CD4-positive, alpha-beta T cell treated with Interleukin-10 for 1 hour (primary cell): ENCODE data around the gene GRID2.

ENCODE experiments used
- DNase-seq: peaks from one replicate; pipeline ENCODE4 v3.0.0-alpha.2; 2020

The GRID2 gene

GRCh38 chr4:92988301-92988700 lies 684.5 kb downstream of the GRID2 start:
- DNase-seq = no peak

GRCh38 chr4:92992758-92993157 lies 689.0 kb downstream of the GRID2 start:
- DNase-seq = no peak

GRCh38 chr4:92994727-92995126 lies 691.0 kb downstream of the GRID2 start:
- DNase-seq = no peak

- no peak for DNase-seq
Observed at GRCh38 chr4:92996533-92996932, 692.8 kb downstream of the GRID2 start.

GRCh38 chr4:93000910-93001309 lies 697.1 kb downstream of the GRID2 start:
- no peak for DNase-seq

GRCh38 chr4:93002240-93002639 lies 698.5 kb downstream of the GRID2 start:
- no peak for DNase-seq

GRCh38 chr4:93016350-93016749 lies 712.6 kb downstream of the GRID2 start:
- DNase-seq = no peak

- no peak for DNase-seq
Observed at GRCh38 chr4:93018243-93018642, 714.5 kb downstream of the GRID2 start.

- no peak for DNase-seq
Observed at GRCh38 chr4:93018806-93019205, 715.0 kb downstream of the GRID2 start.

GRCh38 chr4:93029769-93030168 lies 726.0 kb downstream of the GRID2 start:
- DNase-seq = no peak

- no peak for DNase-seq
Observed at GRCh38 chr4:93030670-93031069, 726.9 kb downstream of the GRID2 start.

- no peak for DNase-seq
Observed at GRCh38 chr4:93031431-93032098, 727.8 kb downstream of the GRID2 start.

GRCh38 chr4:93042746-93043145 lies 739.0 kb downstream of the GRID2 start:
- DNase-seq = no peak

- no peak for DNase-seq
Observed at GRCh38 chr4:93053140-93053539, 749.4 kb downstream of the GRID2 start.

GRCh38 chr4:93061826-93062225 lies 758.1 kb downstream of the GRID2 start:
- no peak for DNase-seq

- DNase-seq = no peak
Observed at GRCh38 chr4:93063325-93063724, 759.6 kb downstream of the GRID2 start.

GRCh38 chr4:93065790-93066189 lies 762.0 kb downstream of the GRID2 start:
- no peak for DNase-seq

- DNase-seq = no peak
Observed at GRCh38 chr4:93066749-93067148, 763.0 kb downstream of the GRID2 start.

GRCh38 chr4:93072292-93072691 lies 768.5 kb downstream of the GRID2 start:
- DNase-seq = no peak

- no peak for DNase-seq
Observed at GRCh38 chr4:93080316-93080715, 776.5 kb downstream of the GRID2 start.

GRCh38 chr4:93084599-93085305 lies 781.0 kb downstream of the GRID2 start:
- no peak for DNase-seq

GRCh38 chr4:93086356-93086755 lies 782.6 kb downstream of the GRID2 start:
- no peak for DNase-seq

- DNase-seq = no peak
Observed at GRCh38 chr4:93092765-93093164, 789.0 kb downstream of the GRID2 start.

- DNase-seq = no peak
Observed at GRCh38 chr4:93103042-93103441, 799.3 kb downstream of the GRID2 start.

- no peak for DNase-seq
Observed at GRCh38 chr4:93116624-93117023, 812.9 kb downstream of the GRID2 start.
